RWPE1 (cell line): ENCODE measurements around the gene GATA6.

Experiments used
- CTCF ChIA-PET: fragments of 350-600 bp; sonication (Branson Sonifier 250); formaldehyde crosslinking; extraction: SDS; loops from one replicate; lab custom pipeline; 2021; lab: Yijun Ruan, JAX
- POLR2A ChIA-PET: fragments of 400-600 bp; formaldehyde crosslinking; extraction: SDS; loops from one replicate; lab custom pipeline; 2020; ENCODE audit warnings: antibody characterized with exemption; ENCODE audit not compliant: low non-redundant PET; lab: Yijun Ruan, JAX
- DNase-seq: peaks from one replicate; pipeline ENCODE4 v3.0.0; 2012; ENCODE audit warnings: low spot score
- H3K27ac ChIP-seq: fragments of 450-650 bp; 2 replicates; pipeline ENCODE4 v1.5.1; 2017
- CTCF ChIP-seq: fragments of 450-650 bp; conservative IDR thresholded peaks from 2 replicates; pipeline ENCODE4 v1.5.1; 2017; ENCODE audit warnings: low read depth, mild to moderate bottlenecking

GATA6 gene

GRCh38 chr18:22197668-22198067 is 28.3 kb downstream of the GATA6 start:
- H3K27ac ChIP-seq: no peak overlapping the region
- no peak for DNase-seq
- CTCF ChIA-PET: no interaction called here
- TF ChIP-seq CTCF: no peak
- POLR2A ChIA-PET: no interaction called here

- ChIA-PET CTCF (no interaction called here), POLR2A (no interaction called here)
- H3K27ac ChIP-seq: no peak overlapping the region
- no peak for TF ChIP-seq CTCF
- no peak for DNase-seq
Measured at GRCh38 chr18:22198163-22198562, 28.8 kb downstream of the GATA6 start.

GRCh38 chr18:22199005-22199404 is 29.6 kb downstream of the GATA6 start:
- H3K27ac ChIP-seq: no peak overlapping the region
- DNase-seq: no peak
- TF ChIP-seq CTCF: no peak
- ChIA-PET POLR2A (no interaction called here), CTCF (no interaction called here)

GRCh38 chr18:22200611-22201225 is 31.3 kb downstream of the GATA6 start:
- ChIA-PET CTCF (interaction anchor here (0.5 kb wide), 1 partner anchor 116 kb away, joined by 3 read pairs; no protein-coding TSS in a partner anchor), POLR2A (no interaction called here)
- no peak overlapping the region for H3K27ac ChIP-seq
- TF ChIP-seq CTCF: no peak
- no peak for DNase-seq

- POLR2A ChIA-PET: no interaction called here
- TF ChIP-seq CTCF: no peak
- no peak for DNase-seq
- H3K27ac ChIP-seq: no peak overlapping the region
- CTCF ChIA-PET: no interaction called here
Measured at GRCh38 chr18:22203035-22203434, 33.6 kb downstream of the GATA6 start.

- CTCF ChIA-PET: no interaction called here
- DNase-seq: no peak
- H3K27ac ChIP-seq: no peak overlapping the region
- POLR2A ChIA-PET: no interaction called here
- TF ChIP-seq CTCF: no peak
Measured at GRCh38 chr18:22203536-22204213, 34.3 kb downstream of the GATA6 start.
